ENCODE measurements around the gene ARID4B. TPM values are rescaled to one million over a fixed set of nuclear protein-coding genes. Genes with fewer than 3 reads are reported as not detected.

Gene ARID4B
- polyA plus RNA-seq, 1 donor from 2014 or later: 49.3 TPM

- Histone ChIP-seq H3K36me3 (ENCODE audit: insufficient read depth, low read length) (no peaks in the 10 kb centered on the region), H3K9ac (ENCODE audit: low read length) (no peak overlapping the region), H3K9me3 (ENCODE audit: low read length) (peaks cover 3% of the 10 kb centered on the region), H3K27ac (ENCODE audit: low read length) (no peak overlapping the region), H4K20me1 (ENCODE audit: insufficient read depth) (peaks cover 7% of the 10 kb centered on the region), H2AFZ (ENCODE audit: low read depth, low read length) (no peak overlapping the region), H3K79me2 (replicated peaks; ENCODE audit: insufficient read depth, low read length) (peaks cover 96% of the 10 kb centered on the region), H3K9me2 (ENCODE audit: insufficient read depth, low read length) (no peaks in the 10 kb centered on the region), H3F3A (ENCODE audit: insufficient read depth, low read length, poor library complexity, severe bottlenecking) (peaks cover 3% of the 10 kb centered on the region), H3K27me3 (ENCODE audit: insufficient read depth, low read depth, low read length) (no peaks in the 10 kb centered on the region), H3K4me2 (ENCODE audit: low read length) (no peak overlapping the region), H3K4me3 (ENCODE audit: low read length) (no peak overlapping the region)
- TF ChIP-seq MXI1 (conservative IDR thresholded peaks at IDR 0.05; ENCODE audit: poor library complexity, severe bottlenecking): no peak
- TF ChIP-seq SMC3 (conservative IDR thresholded peaks at IDR 0.05; ENCODE audit: poor library complexity): no peak
- no peak for TF ChIP-seq EZH2 (IDR thresholded peaks at IDR 0.05; ENCODE audit: borderline replicate concordance, insufficient read depth, low read length, poor library complexity, severe bottlenecking)
- no peak for TF ChIP-seq REST (IDR thresholded peaks at IDR 0.05; ENCODE audit: borderline replicate concordance)
- TF ChIP-seq RAD21 (conservative IDR thresholded peaks at IDR 0.05): no peak
- TF ChIP-seq POLR2AphosphoS5 (IDR thresholded peaks at IDR 0.05): no peak
- no peak for TF ChIP-seq CTCF (IDR thresholded peaks at IDR 0.05; ENCODE audit: poor library complexity, severe bottlenecking)
- TF ChIP-seq EP300 (conservative IDR thresholded peaks at IDR 0.05; ENCODE audit: poor library complexity, severe bottlenecking): no peak
- no peak for TF ChIP-seq TAF1 (IDR thresholded peaks at IDR 0.05; ENCODE audit: low read depth)
These were observed 31.2 kb downstream of the ARID4B start for GRCh38 chr1:235296729-235297128.

GRCh38 chr1:235295902-235296350 lies 32.1 kb downstream of the ARID4B start:
- peaks cover 3% of the 10 kb centered on the region for H3F3A ChIP-seq (ENCODE audit: insufficient read depth, low read length, poor library complexity, severe bottlenecking)
- H3K9ac ChIP-seq (ENCODE audit: low read length): no peak overlapping the region
- TF ChIP-seq REST (IDR thresholded peaks at IDR 0.05; ENCODE audit: borderline replicate concordance) (no peak), MXI1 (conservative IDR thresholded peaks at IDR 0.05; ENCODE audit: poor library complexity, severe bottlenecking) (no peak), TAF1 (IDR thresholded peaks at IDR 0.05; ENCODE audit: low read depth) (no peak), EP300 (conservative IDR thresholded peaks at IDR 0.05; ENCODE audit: poor library complexity, severe bottlenecking) (no peak), EZH2 (IDR thresholded peaks at IDR 0.05; ENCODE audit: borderline replicate concordance, insufficient read depth, low read length, poor library complexity, severe bottlenecking) (no peak), SMC3 (conservative IDR thresholded peaks at IDR 0.05; ENCODE audit: poor library complexity) (no peak), CTCF (IDR thresholded peaks at IDR 0.05; ENCODE audit: poor library complexity, severe bottlenecking) (no peak), RAD21 (conservative IDR thresholded peaks at IDR 0.05) (no peak), POLR2AphosphoS5 (IDR thresholded peaks at IDR 0.05) (no peak)
- no peaks in the 10 kb centered on the region for H3K9me2 ChIP-seq (ENCODE audit: insufficient read depth, low read length)
- no peaks in the 10 kb centered on the region for H3K27me3 ChIP-seq (ENCODE audit: insufficient read depth, low read depth, low read length)
- H3K4me2 ChIP-seq (ENCODE audit: low read length): no peak overlapping the region
- peaks cover 95% of the 10 kb centered on the region for H3K79me2 ChIP-seq (replicated peaks; ENCODE audit: insufficient read depth, low read length)
- peaks cover 3% of the 10 kb centered on the region for H3K9me3 ChIP-seq (ENCODE audit: low read length)
- peaks cover 7% of the 10 kb centered on the region for H4K20me1 ChIP-seq (ENCODE audit: insufficient read depth)
- H3K36me3 ChIP-seq (ENCODE audit: insufficient read depth, low read length): no peaks in the 10 kb centered on the region
- no peak overlapping the region for H3K4me3 ChIP-seq (ENCODE audit: low read length)
- no peak overlapping the region for H3K27ac ChIP-seq (ENCODE audit: low read length)
- no peak overlapping the region for H2AFZ ChIP-seq (ENCODE audit: low read depth, low read length)

All from neural cell (in vitro differentiated cells).